ENCODE measurements around the gene VIPR2.

GRCh38 chr7:159094023-159094740 is 50.5 kb downstream of the VIPR2 start:
- TF ChIP-seq CTCF (IDR thresholded peaks at IDR 0.05): no peak
- TF ChIP-seq POLR2A (IDR thresholded peaks at IDR 0.05): no peak
